NOMO-1 treated with dmso at 0.1 percent for 144 hours (cell line): ENCODE measurements around the gene CADM1.

Experiments used
- DNase-seq: peaks from one replicate; lab custom pipeline; 2025; ENCODE audit not compliant: unreplicated experiment; lab: John Stamatoyannopoulos, UW

Gene CADM1

DNA sequence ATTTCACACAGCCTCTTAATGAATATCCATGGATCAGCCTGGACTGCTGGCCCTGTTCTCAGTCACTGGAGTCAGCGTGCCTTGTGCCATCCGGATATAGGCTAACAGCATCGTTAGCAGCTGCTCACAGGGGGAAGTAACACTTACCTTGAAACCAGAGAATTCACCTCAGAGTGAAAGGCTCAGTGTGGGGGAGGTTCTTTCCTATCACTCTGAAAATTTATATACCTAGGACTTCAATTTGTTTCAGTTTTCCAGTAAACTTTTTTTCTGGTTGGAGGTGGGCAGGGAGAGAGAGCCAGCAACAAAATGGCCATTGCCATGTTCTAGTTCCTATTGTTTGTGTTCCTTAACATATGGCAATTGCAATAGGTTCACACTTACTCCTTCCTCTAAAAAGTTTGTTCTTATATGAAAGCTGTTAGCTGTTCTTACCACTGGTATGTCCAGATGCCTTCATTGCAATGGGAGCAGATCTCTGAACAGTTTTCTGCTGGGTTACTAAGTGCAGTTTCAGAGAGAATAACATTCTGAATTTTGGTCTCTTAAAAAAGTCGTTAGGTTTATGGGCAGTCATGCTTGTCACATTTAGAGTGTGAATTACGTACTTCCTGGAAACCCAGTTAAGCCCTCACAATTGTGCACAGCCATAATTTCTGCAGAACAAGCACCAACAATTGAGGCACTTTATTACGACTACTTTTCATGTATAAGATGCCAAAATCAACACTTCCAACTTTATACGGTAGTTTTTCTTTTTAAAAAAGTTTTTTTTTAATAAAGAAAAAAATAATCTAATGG is 247.6 kb downstream of the CADM1 start:
- DNase-seq, result no peak

DNA sequence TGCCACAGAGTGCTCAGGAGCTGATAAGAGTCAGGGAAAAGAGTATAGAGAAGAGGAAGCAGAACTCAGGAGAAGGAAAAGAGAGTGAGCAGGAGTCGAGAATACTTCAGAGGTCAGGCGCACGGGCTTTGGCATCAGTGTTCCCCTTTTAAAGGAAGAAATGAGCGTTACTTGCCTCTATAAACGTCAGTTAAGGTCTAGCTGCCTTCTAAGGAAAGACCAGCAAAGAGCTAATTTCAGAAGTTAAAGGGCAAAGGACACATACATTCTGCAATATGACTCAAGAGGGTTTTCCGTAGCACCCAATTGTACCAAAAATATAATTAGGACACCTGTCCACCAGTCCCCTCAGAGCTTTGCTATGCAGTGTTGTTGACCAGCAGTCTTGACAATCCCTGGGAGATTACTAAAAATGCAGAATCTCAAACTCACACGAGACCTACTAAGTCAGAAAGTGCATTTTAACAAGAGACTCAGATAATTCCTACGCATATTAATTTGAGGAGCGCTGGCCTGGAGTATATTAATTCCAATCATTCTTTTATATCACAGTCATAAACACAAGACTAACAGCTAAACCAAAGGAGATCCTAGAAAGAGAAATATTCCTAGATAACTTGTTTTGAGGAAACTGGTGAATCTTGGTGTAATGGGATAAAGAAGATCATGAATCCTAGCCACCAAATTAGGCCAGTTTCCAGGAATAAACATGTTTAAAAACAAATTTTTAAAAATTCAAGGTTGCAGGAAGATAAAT is 249.0 kb downstream of the CADM1 start:
- no peak for DNase-seq

DNA sequence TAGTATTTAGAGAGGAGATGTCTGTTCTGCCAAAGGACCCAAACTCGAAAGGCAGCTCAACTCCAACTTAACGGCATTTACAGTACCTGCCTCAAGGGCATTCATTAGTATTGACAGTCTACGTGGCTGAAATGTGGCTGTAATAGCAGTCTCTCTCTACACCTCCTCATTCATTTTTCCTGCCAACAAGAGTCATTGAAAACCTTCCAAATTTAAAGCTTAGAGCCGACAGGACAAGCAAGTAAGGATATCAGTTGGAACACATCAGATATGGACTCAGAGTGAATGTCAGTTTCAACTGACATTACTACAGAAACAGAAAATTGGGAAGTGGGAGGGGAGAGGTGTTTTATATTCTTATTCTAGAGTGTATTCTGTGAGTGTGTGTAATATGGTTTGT is 253.1 kb downstream of the CADM1 start:
- DNase-seq, result no peak

DNA sequence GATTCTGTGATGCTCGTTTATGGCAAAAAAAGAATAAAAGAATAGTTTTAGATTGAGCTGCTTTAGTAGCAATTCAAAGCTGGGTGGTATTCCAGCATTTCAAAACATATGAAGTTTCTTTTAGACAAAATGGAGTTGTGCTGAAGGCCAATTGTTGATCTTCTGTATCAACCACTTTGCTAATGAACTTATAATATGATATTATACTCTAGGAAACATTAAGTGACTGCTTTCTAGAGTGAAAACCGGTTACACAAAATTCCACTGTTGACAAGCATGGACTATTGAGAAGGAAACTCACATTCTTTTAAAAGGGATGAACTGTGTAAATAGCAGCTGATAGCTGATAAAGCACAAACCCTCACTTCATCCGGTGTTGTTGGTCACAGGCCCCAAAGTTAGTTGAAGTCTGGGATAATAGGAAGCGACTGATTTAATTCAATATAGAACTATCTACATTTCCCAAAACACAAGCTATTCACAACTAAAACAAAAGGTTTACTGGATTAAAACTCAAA is 255.1 kb downstream of the CADM1 start:
- DNase-seq, result no peak

DNA sequence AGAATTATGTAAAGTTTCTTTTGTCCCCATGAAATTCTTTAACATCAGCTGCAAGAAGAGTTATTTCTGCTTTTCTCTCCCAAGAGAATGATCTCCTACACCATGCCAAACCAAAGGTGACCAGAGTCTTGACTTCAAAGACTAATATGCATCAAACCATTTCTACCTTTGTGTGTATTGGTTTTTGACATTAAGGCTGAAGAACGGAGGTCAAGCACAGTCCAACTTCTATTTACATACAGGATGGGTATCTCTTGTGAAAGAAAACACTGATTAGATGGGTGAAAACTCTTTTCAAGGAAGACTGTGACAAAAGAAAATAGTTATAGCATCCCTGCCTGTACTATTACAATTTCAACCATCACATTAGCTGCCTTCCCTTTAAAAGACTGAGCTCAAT is 256.3 kb downstream of the CADM1 start:
- DNase-seq, result no peak

DNA sequence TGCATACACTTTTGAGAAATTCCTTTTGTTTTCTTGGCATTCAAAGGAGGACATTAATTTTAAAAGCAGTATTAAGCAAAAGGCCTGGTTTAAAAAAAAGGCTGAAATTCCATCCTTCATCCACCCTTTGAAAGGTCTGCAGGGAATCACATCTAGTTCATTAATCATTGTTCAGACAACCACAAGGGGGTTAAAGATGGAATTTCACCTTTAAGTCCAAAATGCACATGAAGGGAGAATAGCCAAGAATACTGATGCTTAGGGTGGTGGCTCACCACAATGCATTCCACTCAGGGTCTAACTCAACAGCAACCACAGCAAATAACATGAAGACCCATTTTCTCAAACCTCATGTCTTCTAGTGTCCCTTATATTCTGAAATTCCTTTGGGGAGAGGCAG is 256.9 kb downstream of the CADM1 start:
- DNase-seq, result no peak

DNA sequence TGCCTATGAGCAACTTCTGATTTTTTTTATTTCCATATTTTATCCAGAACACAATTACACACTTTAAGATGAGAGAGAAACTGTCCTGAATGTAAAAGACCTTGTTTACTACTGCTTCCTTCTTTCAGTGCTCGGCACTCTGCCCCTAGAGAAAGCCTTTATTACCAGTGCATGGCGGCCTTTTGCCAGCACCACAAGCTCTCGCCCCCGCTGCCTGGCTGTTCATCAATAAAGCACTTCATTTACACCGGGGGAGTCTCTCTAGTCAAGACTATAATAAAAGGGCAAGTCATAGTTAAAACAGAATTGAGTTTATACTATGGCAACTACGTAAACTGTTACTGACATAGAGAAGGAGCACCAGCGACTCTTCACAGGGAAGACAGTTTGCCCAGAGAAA is 259.5 kb downstream of the CADM1 start:
- no peak for DNase-seq

DNA sequence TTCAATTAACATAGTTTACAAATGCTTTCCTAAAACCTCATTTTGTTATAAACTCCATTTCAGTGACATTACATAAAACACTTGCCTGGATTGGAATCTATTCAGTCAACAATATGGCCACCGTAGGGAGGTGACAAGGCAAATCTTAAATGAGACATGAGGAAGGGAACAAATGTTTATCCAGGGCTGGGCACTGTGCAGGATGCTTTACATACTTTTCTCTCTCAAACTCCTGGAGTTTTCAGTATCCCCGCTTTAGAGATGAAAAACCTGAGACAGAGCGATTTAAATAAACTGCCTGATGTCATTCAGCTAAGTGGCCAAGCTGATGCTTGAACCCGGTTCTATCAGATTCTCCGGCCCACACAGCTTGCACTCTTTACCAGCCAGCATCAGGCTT is 259.9 kb downstream of the CADM1 start:
- DNase-seq, result no peak

DNA sequence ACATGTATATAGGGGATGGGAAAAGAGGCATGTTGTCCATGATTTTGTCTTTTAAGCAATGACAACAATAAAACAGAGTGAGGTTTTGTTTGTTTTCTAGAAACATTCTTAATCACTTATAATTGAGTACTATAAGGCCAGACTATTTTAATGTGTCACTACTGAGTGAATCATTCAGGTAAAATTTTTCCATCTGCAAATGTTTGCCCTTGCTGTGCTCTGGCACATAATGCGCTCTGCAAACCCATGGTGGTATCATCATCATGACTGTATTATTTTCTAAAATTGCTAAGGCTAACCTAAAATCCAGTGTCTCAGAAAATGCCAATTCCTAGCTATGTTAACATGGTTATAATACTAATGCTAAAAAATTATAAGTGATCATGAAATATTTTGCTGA is 261.2 kb downstream of the CADM1 start:
- DNase-seq, result no peak

DNA sequence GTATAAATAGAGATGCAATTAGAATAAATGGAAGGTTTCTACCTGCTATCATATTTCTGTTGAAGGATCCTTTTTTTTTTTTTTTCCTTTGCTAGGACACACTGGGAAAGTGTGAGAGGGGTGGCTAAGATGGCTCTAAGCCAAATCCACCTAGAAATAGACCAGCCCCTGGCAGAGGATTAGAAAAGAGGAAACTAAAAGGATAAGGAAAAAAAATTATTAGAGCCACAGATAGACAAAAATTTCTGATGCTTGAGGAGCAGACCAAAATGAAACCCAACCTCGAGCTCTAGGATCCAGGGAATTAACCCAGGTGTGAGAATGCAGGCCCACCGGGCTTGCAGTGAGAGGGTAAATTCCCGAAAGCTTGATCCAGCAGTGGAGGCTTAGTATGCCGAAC is 262.3 kb downstream of the CADM1 start:
- no peak for DNase-seq

DNA sequence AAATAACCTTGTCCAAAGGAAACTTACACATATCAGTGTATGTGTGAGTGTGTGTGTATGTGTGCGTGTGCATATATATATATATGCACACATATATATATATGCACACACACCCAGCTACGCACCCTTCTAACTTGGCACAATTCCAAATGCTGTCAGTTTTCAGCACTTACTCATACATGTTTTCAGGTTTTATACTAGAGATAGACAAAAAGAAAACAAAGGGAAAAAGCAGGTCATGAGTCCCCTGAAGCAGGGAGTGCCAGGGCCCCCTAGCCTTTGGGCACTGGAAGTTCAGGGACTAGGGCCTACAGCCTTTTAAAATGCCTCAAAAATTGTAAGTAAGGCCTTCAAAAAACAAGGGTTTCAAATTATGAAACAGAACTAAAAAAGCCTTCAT is 265.4 kb downstream of the CADM1 start:
- DNase-seq, result no peak

DNA sequence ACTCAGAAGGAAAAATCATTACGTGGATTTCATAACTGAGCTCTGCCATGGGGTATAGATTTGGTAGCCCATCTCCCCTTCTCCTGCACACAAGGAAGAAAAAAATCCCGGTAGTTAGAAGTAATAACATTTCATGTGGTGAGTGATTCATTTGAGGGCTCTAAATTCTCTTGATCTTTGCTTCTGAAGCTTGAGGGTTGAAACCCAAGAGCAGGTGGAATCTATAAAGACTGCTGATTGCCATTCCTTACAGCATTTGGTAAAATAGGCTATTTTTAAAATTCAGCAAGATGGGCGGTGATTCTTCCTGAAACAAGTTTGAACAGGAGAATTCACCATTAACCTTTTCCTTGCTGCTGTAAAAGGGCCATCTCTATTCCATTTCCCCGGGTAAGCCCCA is 266.1 kb downstream of the CADM1 start:
- DNase-seq, result no peak

DNA sequence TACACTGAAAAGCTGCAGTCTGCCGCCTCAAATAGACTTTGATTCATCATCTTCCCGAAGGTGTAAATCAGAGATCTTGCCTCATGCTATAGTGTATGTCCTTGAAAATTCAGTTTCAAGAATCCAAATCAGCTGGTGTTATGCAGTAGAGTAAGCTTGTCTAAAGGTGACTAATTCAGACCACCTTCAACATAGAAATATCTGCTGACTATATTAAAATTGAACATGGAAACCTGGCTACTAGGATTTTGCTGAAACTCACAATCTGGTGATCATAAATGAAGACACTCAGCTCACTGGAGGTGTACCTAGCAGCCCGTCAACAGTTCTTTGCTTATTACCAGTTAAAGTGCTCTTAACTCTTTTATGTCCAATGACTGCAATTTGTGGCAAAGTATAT is 266.6 kb downstream of the CADM1 start:
- DNase-seq, result no peak

DNA sequence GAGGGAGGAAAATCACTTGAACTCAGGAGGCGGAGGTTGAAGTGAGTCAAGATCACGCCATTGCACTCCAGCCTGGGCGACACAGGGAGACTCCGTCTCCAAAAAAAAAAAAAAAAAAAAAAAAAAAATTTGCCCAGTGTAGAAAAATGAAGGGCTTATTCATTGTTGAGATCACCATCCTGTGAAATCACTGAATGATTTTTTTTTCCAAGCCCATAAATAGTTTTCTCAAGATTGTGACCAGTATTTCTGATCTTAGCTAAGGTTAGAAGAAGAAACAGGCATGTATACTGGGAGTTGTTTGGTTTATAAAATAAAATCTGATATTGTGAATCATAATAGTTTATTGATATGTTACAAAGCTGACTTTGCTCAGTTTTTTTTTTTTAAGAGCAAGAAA is 269.4 kb downstream of the CADM1 start:
- no peak for DNase-seq

DNA sequence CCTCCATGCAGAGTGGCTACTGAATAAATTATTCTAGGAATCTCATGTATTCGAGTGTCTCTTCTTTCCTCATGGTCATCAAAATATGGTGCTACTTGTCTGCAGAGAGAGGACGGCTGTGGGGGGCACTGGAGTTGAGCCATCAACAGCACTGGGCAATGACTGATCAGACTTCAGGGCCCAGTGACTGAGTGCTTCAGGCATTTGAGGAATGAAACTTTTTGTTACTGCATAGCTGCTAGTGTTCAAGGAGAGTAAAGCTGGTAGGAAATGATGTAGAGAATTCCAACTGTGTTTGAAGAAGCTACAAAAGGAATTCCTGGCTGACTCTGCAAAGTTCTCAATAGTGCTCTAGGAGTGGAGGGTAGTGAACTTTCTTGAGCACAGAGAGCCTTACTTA is 277.7 kb downstream of the CADM1 start:
- DNase-seq, result no peak

DNA sequence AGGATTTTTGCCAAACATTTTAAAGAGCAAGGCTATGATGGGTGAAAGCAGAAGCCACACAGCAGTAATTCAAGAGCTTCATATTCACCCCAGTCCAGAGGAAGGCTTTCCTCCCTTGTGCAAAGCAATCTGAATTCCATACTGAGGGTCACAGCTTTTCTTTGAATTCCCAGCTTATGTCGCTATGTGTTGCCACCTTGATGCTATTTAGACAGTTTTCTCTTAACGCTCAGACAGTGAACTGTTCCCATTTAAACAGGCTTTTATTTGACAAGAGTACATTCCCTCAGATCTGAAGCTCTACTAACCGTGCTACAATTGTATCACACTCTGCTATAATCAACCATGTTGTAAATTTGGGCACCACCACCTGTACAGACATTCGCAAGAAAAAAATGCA is 279.7 kb downstream of the CADM1 start:
- no peak for DNase-seq

DNA sequence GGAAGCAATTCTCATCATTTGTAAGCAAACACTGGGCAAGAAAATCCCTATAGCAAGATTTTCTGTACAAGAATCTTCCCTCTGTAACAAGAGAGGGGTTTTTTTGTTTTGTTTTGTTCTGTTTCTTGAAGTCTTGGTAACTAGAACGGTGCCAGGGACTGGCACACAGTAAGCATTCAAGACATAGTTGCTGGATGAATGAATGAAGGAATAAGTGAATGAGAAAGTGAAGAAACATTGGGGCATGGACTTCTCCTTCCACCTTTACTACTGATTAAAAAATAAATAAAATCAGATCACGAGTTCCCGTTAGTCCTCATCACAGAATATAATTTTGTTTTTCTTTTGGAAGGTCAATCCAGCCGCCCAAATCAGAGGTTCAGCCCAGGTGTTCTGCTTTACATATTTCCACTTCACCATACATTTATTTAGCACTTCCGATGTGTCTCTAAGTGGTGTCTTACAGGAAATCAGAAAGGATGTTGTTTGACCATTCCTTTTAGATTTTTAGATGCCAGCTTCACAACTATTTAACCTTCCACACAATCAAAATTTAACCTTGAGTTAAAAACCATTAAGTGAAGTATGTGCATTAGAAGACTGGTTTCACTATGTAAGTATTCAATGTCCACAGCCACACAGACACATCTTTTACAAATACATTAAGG is 281.2 kb downstream of the CADM1 start:
- no peak for DNase-seq

DNA sequence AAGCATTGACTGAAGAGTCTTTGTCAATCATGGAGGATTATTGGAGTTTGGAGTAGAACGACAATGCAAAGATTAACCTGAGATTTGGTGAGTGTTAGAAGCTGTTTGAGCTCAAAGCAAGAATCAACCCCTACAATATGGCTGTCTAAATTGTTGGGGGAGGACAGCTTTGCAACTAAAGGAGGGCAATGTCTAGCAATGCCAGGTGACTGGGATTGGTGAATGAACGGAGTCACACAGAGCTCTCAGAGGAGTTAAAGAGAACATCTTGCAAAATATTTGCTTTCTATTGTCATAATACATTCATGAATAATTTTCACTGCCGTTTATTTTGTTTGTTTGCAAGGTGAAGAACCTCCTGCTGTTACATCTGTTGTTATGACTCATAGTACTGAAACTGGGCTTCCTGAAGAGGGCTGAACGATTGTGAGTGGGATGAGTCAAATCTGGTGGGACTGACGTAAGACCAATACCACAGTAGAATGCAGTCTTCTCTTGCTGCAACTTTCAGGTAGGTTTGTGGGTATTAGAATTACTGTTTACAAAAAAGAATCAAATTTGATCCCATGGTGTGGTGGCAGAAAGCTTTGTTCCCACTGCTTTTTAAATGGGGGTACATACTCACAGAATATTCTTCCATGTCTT is 281.9 kb downstream of the CADM1 start:
- DNase-seq, result no peak

DNA sequence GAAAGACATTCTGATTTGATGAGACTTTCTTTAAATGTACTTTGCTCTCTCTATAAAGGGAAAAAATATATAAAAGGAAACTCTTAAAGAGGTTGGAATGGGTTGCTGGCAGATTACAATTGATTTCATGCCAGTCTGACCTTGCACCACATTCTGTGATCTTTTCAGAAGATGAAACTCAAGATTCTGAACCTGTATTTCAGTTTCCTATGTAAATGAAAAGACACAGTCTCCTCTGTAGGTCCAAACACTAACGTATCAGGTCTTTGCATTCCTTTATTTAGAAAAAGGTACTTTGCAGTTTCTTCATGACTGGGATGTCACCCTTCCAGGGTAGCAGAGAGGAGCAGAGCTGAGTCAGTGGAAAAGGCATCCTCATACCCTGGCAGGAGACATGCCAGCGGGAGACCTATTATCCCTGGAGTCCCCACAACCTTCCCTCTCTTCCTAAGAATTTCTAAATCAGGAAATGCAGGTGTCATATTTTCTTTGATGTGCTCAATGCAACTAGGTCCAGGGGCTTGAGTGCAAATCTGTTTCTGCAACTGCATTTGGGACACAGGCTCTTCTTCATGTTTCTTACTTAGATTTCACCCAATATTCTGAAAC is 282.6 kb downstream of the CADM1 start:
- DNase-seq, result no peak

DNA sequence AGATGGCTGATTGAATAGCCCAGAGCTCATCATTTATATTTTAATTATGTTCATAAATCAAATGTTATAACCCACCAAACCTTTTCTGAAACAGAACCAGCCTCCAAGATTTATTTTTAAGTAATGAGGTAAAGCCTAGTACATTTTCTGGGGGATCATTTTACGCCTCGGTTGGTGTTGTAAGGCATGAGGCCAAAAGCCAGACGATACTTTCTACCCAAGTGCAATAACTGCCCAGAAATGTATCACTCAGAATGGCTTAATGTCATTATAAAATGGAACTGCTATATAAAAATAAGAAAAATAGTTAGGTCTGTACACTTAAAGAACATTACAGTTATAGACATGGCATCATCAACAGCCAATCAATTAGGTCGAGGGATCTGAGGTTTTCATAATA is 283.3 kb downstream of the CADM1 start:
- DNase-seq, result no peak

DNA sequence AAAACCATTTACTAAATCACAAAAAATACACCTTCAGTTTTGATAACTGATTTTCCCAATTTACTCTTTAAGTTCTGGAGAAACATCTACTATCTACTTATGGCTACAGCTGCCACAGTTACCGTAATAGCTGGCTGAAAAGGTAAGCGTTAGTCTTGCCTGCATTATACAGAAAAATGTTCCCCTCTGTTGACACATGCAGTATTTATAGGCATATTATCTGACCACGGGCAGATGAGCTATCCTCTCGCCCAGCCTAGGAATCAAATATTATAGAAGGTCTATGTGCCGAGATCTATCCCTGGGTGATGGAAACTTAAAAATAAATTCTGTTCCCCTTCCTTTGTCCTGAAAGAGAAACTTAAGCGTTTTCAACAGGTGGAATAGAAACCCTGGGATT is 283.8 kb downstream of the CADM1 start:
- no peak for DNase-seq
